H9 (cell line): ENCODE results near the gene ADAMTS8. TPM values are rescaled to one million over a fixed set of nuclear protein-coding genes. Genes with fewer than 3 reads are reported as not detected.

Experiments
- DNase-seq: peaks from one replicate; pipeline ENCODE4 v3.0.0-alpha.2; 2017
- H2AFZ ChIP-seq: one replicate; pipeline ENCODE4 v1.6.1; 2013; ENCODE audit warnings: mild to moderate bottlenecking, low read length, control low read depth, moderate library complexity
- H2AK5ac ChIP-seq: 2 replicates; pipeline ENCODE4 v1.6.1; 2013; ENCODE audit warnings: low read length, control low read depth, mixed read lengths; ENCODE audit not compliant: insufficient read length
- H2BK120ac ChIP-seq: one replicate; pipeline ENCODE4 v1.6.1; 2013; ENCODE audit warnings: low read depth, mild to moderate bottlenecking, low read length, control low read depth, inconsistent platforms; ENCODE audit not compliant: poor library complexity, severe bottlenecking
- H2BK12ac ChIP-seq: 2 replicates; pipeline ENCODE4 v1.6.1; 2013; ENCODE audit warnings: low read length, control low read depth, mixed read lengths, low read depth; ENCODE audit not compliant: insufficient read length
- H2BK15ac ChIP-seq: 2 replicates; pipeline ENCODE4 v1.6.1; 2013; ENCODE audit warnings: low read depth, low read length, control low read depth
- H2BK20ac ChIP-seq: one replicate; pipeline ENCODE4 v1.6.1; 2013; ENCODE audit warnings: low read depth, mild to moderate bottlenecking, low read length, control low read depth, inconsistent platforms; ENCODE audit not compliant: poor library complexity, severe bottlenecking
- H2BK5ac ChIP-seq: 2 replicates; pipeline ENCODE4 v1.6.1; 2013; ENCODE audit warnings: low read length, control low read depth, mixed read lengths; ENCODE audit not compliant: insufficient read length
- H3K14ac ChIP-seq: 2 replicates; pipeline ENCODE4 v1.6.1; 2013; ENCODE audit warnings: low read length, control low read depth; ENCODE audit not compliant: insufficient read depth
- H3K18ac ChIP-seq: 2 replicates; pipeline ENCODE4 v1.6.1; 2013; ENCODE audit warnings: low read depth, mild to moderate bottlenecking, mixed read lengths, low read length, control low read depth; ENCODE audit not compliant: insufficient read length
- H3K23ac ChIP-seq: 2 replicates; pipeline ENCODE4 v1.6.1; 2013; ENCODE audit warnings: low read length, control low read depth, mixed read lengths, low read depth; ENCODE audit not compliant: insufficient read length
- H3K23me2 ChIP-seq: 2 replicates; pipeline ENCODE4 v1.6.1; 2013; ENCODE audit warnings: low read depth, mild to moderate bottlenecking, mixed read lengths, low read length, control low read depth; ENCODE audit not compliant: insufficient read length, poor library complexity, severe bottlenecking
- H3K27ac ChIP-seq: 2 replicates; pipeline ENCODE4 v1.5.1; 2013; ENCODE audit warnings: low read length, control low read depth, mixed read lengths, low read depth; ENCODE audit not compliant: insufficient read length
- H3K27me3 ChIP-seq: 2 replicates; pipeline ENCODE4 v1.6.1; 2013; ENCODE audit warnings: low read length, control low read depth, inconsistent platforms; ENCODE audit not compliant: insufficient read depth
- H3K4ac ChIP-seq: 2 replicates; pipeline ENCODE4 v1.6.1; 2013; ENCODE audit warnings: low read depth, mild to moderate bottlenecking, control low read depth, inconsistent platforms, low read length, moderate library complexity
- H3K4me1 ChIP-seq: 2 replicates; pipeline ENCODE4 v1.6.1; 2013; ENCODE audit warnings: low read length, control low read depth, inconsistent platforms; ENCODE audit not compliant: insufficient read depth
- H3K4me2 ChIP-seq: 2 replicates; pipeline ENCODE4 v1.6.1; 2013; ENCODE audit warnings: low read length, control low read depth, mixed read lengths; ENCODE audit not compliant: insufficient read length, insufficient read depth
- H3K56ac ChIP-seq: 2 replicates; pipeline ENCODE4 v1.6.1; 2013; ENCODE audit warnings: low read depth, mild to moderate bottlenecking, mixed read lengths, low read length, control low read depth; ENCODE audit not compliant: insufficient read length
- H3K79me1 ChIP-seq: 2 replicates; pipeline ENCODE4 v1.6.1; 2013; ENCODE audit warnings: low read depth, mild to moderate bottlenecking, moderate library complexity, low read length, control low read depth, inconsistent platforms; ENCODE audit not compliant: insufficient read depth, poor library complexity, severe bottlenecking
- H3K79me2 ChIP-seq: 2 replicates; pipeline ENCODE4 v1.6.1; 2013; ENCODE audit warnings: low read length, control low read depth, inconsistent platforms; ENCODE audit not compliant: insufficient read depth
- H3K9ac ChIP-seq: 2 replicates; pipeline ENCODE4 v1.6.1; 2013; ENCODE audit warnings: low read length, control low read depth, mixed read lengths; ENCODE audit not compliant: insufficient read length; ENCODE audit errors: extremely low read depth
- H3K9me3 ChIP-seq: one replicate; pipeline ENCODE4 v1.6.1; 2013; ENCODE audit warnings: low read depth, low read length, inconsistent platforms; ENCODE audit not compliant: control insufficient read depth
- H3T11ph ChIP-seq: one replicate; pipeline ENCODE4 v1.6.1; 2013; ENCODE audit warnings: mild to moderate bottlenecking, low read length, control low read depth, inconsistent platforms
- H4K20me1 ChIP-seq: one replicate; pipeline ENCODE4 v1.6.1; 2013; ENCODE audit not compliant: control insufficient read depth, insufficient read length, insufficient read depth
- H4K5ac ChIP-seq: 2 replicates; pipeline ENCODE4 v1.6.1; 2013; ENCODE audit warnings: low read depth, mild to moderate bottlenecking, mixed read lengths, low read length, control low read depth; ENCODE audit not compliant: insufficient read length
- H4K8ac ChIP-seq: replicated peaks from 2 replicates; pipeline ENCODE4 v1.6.1; 2013; ENCODE audit warnings: low read length, control low read depth, mixed read lengths, low read depth; ENCODE audit not compliant: insufficient read length
- H4K91ac ChIP-seq: 2 replicates; pipeline ENCODE4 v1.6.1; 2013; ENCODE audit warnings: low read depth, mild to moderate bottlenecking, moderate library complexity, mixed read lengths, low read length, control low read depth; ENCODE audit not compliant: insufficient read length
- H3K27ac Mint-ChIP-seq, 3 experiments: 2 replicates in 2 of 3; 3 replicates in 1 of 3; pipeline ENCODE4 v1.8.0; 2020 to 2021; ENCODE audit warnings: mixed read lengths in 3 of 3, mild to moderate bottlenecking in 1 of 3, moderate library complexity in 1 of 3
- H3K27me3 Mint-ChIP-seq: 2 replicates; pipeline ENCODE4 v1.8.0; 2021; ENCODE audit warnings: low read depth, mild to moderate bottlenecking, moderate library complexity, mixed read lengths
- H3K36me3 Mint-ChIP-seq, 3 experiments: 2 replicates in 2 of 3; 3 replicates in 1 of 3; pipeline ENCODE4 v1.8.0; 2020 to 2021; ENCODE audit warnings: low read depth in 3 of 3, mixed read lengths in 3 of 3; ENCODE audit not compliant: insufficient read depth in 1 of 3
- H3K4me1 Mint-ChIP-seq, 2 experiments: 2 replicates each; pipeline ENCODE4 v1.8.0; 2020; ENCODE audit warnings: mixed read lengths in 2 of 2
- H3K4me3 Mint-ChIP-seq, 2 experiments: 2 replicates in 1 of 2; 3 replicates in 1 of 2; pipeline ENCODE4 v1.8.0; 2020 to 2021; ENCODE audit warnings: mild to moderate bottlenecking in 2 of 2, mixed read lengths in 2 of 2, moderate library complexity in 1 of 2
- H3K9me3 Mint-ChIP-seq, 2 experiments: 2 replicates in 1 of 2; 3 replicates in 1 of 2; pipeline ENCODE4 v1.8.0; 2020; ENCODE audit warnings: mild to moderate bottlenecking in 2 of 2, mixed read lengths in 2 of 2, moderate library complexity in 1 of 2
- WGBS: extraction: QIAGEN DNeasy Blood & Tissue Kit; methylation state at CpG from one replicate; pipeline ENCODE4 v1.1.7; 2013; ENCODE audit warnings: missing lambda C conversion rate, low lambda C conversion rate, mixed read lengths; ENCODE audit not compliant: insufficient read length; ENCODE audit errors: extremely low coverage; 5-methylcytosine and 5-hydroxymethylcytosine counted together
- total RNA-seq: library from RNA; stranded (reverse); gene quantifications from 2 replicates; pipeline ENCODE4 v1.2.1, GENCODE V29; 2021
- TF ChIP-seq, protein P1 (sequence below): fragments of 200-600 bp; sonication (generic); conservative IDR thresholded peaks from 3 replicates; pipeline ENCODE4 v1.8.0; 2021; ENCODE audit warnings: antibody characterized with exemption, mild to moderate bottlenecking

ADAMTS8 gene
- total RNA-seq, 1 experiment from 2014 or later = 5.0 TPM

DNA sequence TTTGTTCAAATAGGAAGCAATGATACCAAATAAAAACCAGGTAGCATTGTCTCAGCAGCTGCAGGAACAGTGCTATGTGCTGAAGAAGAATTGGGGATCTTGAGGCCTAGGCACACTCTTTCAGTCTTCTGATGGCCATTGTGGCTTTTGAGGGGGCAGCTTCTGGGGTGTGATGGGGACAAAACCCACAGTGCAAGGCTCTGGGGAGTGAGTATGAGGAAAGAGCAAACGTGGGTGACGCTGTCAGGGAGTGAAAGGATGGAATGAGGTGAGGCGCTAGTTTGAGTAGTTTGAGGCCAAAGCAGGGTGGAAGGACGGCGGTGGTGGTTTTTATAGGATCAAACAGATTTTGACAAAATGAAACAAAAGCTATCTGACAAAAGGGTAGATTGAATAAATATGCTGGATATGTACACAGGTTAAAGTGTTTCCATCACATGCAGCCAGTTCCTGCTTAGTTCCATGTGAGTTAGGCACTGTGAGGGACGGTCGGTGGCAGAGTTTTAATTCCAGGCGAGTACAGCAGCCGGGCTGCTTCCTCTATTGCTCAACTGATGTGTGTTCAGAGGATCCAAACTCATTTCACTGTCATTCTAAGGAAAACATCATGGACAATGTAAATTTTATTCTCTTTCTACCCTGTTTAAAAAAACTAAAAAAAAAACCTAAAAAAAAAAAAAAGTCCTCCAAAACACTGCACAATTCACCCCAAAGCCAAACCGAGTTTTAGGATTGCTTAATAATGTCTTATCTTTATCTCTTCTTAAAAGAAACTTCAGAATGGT lies 38.9 kb upstream of the ADAMTS8 start:
- no peak overlapping the region; a peak in 1 of 7 replicates for H3K27ac Mint-ChIP-seq

More for the DNA sequence above, 38.9 kb upstream of the ADAMTS8 start:
- H3K79me2 ChIP-seq = no peaks in the 10 kb centered on the region
- Mint-ChIP-seq H3K4me3 (no peak overlapping the region), H3K36me3 (no peaks in the 10 kb centered on the region; a peak in 2 of 7 replicates), H3K27me3 (no peaks in the 10 kb centered on the region), H3K9me3 (no peaks in the 10 kb centered on the region), H3K4me1 (no peaks in the 10 kb centered on the region)
- no peak overlapping the region for H2BK15ac ChIP-seq
- no peak overlapping the region for H2BK20ac ChIP-seq
- no peak overlapping the region for H3T11ph ChIP-seq
- no peak overlapping the region for H3K4me2 ChIP-seq
- H4K5ac ChIP-seq = no peak overlapping the region
- H2BK12ac ChIP-seq = no peak overlapping the region
- H4K8ac ChIP-seq = no peak overlapping the region
- no peaks in the 10 kb centered on the region for H3K4me1 ChIP-seq
- H3K27ac ChIP-seq = no peak overlapping the region
- H3K9ac ChIP-seq = no peak overlapping the region
- WGBS = no CpG with 5 or more reads among the region's 10 CpGs
- no peaks in the 10 kb centered on the region for H3K9me3 ChIP-seq
- no peak overlapping the region for H3K56ac ChIP-seq
- H2BK5ac ChIP-seq = no peak overlapping the region
- H3K79me1 ChIP-seq = no peaks in the 10 kb centered on the region
- H3K4ac ChIP-seq = no peak overlapping the region
- no peak overlapping the region for H4K91ac ChIP-seq
- H3K27me3 ChIP-seq = no peaks in the 10 kb centered on the region
- H3K18ac ChIP-seq = no peak overlapping the region
- H3K14ac ChIP-seq = no peak overlapping the region
- no peak overlapping the region for H2BK120ac ChIP-seq
- no peaks in the 10 kb centered on the region for H4K20me1 ChIP-seq
- no peak overlapping the region for H2AFZ ChIP-seq
- H3K23me2 ChIP-seq = no peaks in the 10 kb centered on the region
- DNase-seq = no peak
- TF ChIP-seq, protein P1, sequence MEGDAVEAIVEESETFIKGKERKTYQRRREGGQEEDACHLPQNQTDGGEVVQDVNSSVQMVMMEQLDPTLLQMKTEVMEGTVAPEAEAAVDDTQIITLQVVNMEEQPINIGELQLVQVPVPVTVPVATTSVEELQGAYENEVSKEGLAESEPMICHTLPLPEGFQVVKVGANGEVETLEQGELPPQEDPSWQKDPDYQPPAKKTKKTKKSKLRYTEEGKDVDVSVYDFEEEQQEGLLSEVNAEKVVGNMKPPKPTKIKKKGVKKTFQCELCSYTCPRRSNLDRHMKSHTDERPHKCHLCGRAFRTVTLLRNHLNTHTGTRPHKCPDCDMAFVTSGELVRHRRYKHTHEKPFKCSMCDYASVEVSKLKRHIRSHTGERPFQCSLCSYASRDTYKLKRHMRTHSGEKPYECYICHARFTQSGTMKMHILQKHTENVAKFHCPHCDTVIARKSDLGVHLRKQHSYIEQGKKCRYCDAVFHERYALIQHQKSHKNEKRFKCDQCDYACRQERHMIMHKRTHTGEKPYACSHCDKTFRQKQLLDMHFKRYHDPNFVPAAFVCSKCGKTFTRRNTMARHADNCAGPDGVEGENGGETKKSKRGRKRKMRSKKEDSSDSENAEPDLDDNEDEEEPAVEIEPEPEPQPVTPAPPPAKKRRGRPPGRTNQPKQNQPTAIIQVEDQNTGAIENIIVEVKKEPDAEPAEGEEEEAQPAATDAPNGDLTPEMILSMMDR = no peak
- no peak overlapping the region for H2AK5ac ChIP-seq
- no peak overlapping the region for H3K23ac ChIP-seq
